ENCODE data around the gene MGAT4C.

DNA sequence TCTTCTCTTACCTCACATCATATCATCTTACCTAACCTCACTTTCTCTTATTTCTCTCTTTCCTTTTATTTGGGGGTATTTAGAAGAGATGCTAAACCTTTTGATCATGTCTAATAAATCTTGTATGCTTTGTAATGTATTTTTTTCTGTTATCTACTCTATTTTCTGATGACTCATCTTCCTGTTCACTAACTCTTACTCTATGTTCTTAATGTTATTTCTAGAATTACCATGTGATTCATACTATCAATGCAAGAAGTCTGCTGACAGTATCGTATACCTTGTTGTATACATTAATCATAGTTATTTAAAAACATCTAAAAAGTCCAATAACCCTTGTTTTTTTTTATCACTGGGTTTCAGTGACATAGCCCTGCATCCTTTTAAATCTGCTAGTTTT lies 62.3 kb downstream of the MGAT4C start:
- TF ChIP-seq, protein P1, sequence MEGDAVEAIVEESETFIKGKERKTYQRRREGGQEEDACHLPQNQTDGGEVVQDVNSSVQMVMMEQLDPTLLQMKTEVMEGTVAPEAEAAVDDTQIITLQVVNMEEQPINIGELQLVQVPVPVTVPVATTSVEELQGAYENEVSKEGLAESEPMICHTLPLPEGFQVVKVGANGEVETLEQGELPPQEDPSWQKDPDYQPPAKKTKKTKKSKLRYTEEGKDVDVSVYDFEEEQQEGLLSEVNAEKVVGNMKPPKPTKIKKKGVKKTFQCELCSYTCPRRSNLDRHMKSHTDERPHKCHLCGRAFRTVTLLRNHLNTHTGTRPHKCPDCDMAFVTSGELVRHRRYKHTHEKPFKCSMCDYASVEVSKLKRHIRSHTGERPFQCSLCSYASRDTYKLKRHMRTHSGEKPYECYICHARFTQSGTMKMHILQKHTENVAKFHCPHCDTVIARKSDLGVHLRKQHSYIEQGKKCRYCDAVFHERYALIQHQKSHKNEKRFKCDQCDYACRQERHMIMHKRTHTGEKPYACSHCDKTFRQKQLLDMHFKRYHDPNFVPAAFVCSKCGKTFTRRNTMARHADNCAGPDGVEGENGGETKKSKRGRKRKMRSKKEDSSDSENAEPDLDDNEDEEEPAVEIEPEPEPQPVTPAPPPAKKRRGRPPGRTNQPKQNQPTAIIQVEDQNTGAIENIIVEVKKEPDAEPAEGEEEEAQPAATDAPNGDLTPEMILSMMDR (IDR thresholded peaks at IDR 0.05), result no peak
- no peak for TF ChIP-seq POLR2A (IDR thresholded peaks at IDR 0.05)
- no peak for TF ChIP-seq POLR2AphosphoS5 (IDR thresholded peaks at IDR 0.05; ENCODE audit: insufficient read depth in 1 of 2, low read depth in 1 of 2)
